ENCODE measurements around the gene DLGAP1.

GRCh38 chr18:3804336-3804735 lies 650.8 kb downstream of the DLGAP1 start:
- no peak for TF ChIP-seq ZSCAN30 (tag by site-specific recombination; IDR thresholded peaks at IDR 0.05)
- no peak for TF ChIP-seq ZNF549 (tag by site-specific recombination; IDR thresholded peaks at IDR 0.05)
- TF ChIP-seq MYNN (tag by site-specific recombination; IDR thresholded peaks at IDR 0.05; ENCODE audit: borderline replicate concordance): no peak
- no peak for TF ChIP-seq ZNF571 (tag by site-specific recombination; IDR thresholded peaks at IDR 0.05)
- TF ChIP-seq CTCF (tag by site-specific recombination; IDR thresholded peaks at IDR 0.05): no peak
- no peak for TF ChIP-seq ZNF37A (tag by site-specific recombination; IDR thresholded peaks at IDR 0.05)
- TF ChIP-seq ZNF350 (tag by site-specific recombination; IDR thresholded peaks at IDR 0.05): no peak
- no peak for TF ChIP-seq ZNF837 (tag by site-specific recombination; IDR thresholded peaks at IDR 0.05)
- TF ChIP-seq ZNF394 (tag by site-specific recombination; IDR thresholded peaks at IDR 0.05; ENCODE audit: borderline replicate concordance): no peak
- no peak for TF ChIP-seq ZNF18 (tag by site-specific recombination; IDR thresholded peaks at IDR 0.05)
- TF ChIP-seq ZNF580 (tag by site-specific recombination; IDR thresholded peaks at IDR 0.05): no peak
- TF ChIP-seq ZNF274 (IDR thresholded peaks at IDR 0.05; ENCODE audit: low read length): no peak
- no peak for TF ChIP-seq ZNF274 (tag by site-specific recombination; IDR thresholded peaks at IDR 0.05; ENCODE audit: borderline replicate concordance)
- TF ChIP-seq ZNF639 (tag by site-specific recombination; IDR thresholded peaks at IDR 0.05): no peak
